ENCODE measurements around the gene HOXA11.

HOXA11 gene

DNA sequence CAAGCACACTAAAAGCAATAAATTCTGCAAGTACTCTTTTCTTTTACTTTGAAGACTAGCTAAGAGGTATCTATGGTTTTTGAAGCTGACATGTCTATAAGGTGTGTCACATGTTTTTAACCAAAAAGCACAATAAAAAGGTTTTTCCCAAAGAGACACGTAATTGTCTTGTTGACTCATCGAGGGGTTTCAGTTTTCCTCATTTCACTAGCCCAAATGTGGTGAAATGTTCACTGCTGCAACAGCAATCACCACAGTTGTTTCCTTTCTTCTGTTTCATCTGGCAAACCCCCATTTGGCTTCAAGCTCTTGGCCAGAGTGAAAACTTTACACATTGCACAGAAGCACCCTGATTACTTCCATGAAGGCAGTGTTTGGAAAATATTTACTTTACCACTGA is 50.6 kb downstream of the HOXA11 start:
- TF ChIP-seq, protein P1, sequence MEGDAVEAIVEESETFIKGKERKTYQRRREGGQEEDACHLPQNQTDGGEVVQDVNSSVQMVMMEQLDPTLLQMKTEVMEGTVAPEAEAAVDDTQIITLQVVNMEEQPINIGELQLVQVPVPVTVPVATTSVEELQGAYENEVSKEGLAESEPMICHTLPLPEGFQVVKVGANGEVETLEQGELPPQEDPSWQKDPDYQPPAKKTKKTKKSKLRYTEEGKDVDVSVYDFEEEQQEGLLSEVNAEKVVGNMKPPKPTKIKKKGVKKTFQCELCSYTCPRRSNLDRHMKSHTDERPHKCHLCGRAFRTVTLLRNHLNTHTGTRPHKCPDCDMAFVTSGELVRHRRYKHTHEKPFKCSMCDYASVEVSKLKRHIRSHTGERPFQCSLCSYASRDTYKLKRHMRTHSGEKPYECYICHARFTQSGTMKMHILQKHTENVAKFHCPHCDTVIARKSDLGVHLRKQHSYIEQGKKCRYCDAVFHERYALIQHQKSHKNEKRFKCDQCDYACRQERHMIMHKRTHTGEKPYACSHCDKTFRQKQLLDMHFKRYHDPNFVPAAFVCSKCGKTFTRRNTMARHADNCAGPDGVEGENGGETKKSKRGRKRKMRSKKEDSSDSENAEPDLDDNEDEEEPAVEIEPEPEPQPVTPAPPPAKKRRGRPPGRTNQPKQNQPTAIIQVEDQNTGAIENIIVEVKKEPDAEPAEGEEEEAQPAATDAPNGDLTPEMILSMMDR (IDR thresholded peaks at IDR 0.05; ENCODE audit: borderline replicate concordance, insufficient read depth, low read depth, low read length) = no peak
- H3K4me3 ChIP-seq (ENCODE audit: low read depth, low read length) = no peak overlapping the region

DNA sequence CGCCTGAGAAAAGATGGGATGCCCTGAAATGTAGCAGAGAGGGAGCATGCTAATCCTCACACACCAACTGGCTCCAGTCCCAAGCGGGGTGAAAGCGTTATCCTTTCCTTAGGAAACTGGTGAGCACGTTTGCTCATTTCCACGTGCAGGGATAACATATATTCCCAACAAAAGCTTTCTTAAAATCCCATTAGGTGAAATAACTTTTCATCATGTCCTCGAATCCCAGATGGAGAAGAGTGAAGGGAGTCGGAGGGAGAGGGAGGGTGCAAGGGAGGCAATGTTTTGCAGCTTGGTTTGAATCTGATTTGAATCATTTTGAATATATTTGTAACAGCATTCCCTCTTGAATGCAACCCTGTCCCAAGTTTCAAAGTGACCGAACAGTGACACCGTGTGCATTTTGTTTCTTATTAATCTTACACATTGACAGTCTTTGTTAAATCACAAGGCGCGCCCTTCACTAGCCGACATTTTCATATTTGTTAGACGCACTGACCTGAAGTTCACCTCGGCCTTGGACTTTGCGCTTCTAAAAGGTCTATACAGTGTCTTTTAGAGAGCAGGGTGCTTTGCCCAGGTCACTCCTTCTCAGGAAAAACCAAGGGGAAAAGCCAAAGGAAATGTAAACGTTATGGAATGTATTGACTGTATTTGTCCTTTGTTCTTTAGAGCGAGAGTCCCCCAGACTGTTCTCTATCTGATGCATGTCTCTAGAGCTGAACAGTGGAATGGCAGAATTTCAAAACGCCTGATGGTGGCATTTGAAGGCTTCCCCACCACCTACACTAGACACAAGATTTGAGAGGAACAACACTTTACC is 51.4 kb downstream of the HOXA11 start:
- TF ChIP-seq, protein P1 (IDR thresholded peaks at IDR 0.05; ENCODE audit: borderline replicate concordance, insufficient read depth, low read depth, low read length) = no peak
- H3K4me3 ChIP-seq (ENCODE audit: low read depth, low read length) = no peak overlapping the region

DNA sequence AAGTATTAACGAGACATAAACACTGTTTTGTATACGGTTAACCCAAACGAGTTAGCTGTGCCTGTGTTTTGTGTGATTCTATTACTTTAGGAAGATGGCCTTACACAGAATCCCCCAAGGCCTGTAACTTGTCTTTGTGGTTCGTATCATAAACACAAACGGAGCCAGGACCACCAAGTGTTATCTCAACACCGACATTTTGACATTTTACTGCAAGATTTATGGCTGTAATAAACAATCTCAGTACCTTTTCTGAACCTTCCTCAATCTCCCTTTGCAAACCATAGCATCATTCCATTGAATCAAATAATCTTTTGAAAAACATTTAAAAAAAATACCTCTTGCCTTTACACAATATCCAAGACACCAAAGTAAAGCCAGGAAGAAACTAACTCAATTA is 52.1 kb downstream of the HOXA11 start:
- TF ChIP-seq, protein P1 (IDR thresholded peaks at IDR 0.05; ENCODE audit: borderline replicate concordance, insufficient read depth, low read depth, low read length) = no peak

DNA sequence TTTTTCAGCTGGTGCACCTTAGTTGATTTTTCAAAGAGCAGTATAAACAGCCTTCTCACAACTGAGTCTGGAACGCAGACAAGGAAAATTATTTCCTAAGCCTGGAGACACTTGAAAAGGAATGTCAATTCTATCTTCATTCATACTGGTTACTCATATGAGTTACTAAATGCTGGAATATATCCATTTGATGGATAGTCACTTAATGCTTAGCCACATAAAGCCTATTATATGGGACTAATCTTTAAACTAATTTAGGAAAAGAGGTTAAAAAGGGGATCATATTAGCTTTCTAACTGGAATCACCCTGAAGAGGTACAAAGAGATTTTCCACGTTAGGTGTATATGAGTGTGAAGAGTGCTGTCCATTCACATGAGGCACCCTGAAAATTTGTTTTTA is 52.8 kb downstream of the HOXA11 start:
- TF ChIP-seq, protein P1 (IDR thresholded peaks at IDR 0.05; ENCODE audit: borderline replicate concordance, insufficient read depth, low read depth, low read length) = no peak
- H3K4me3 ChIP-seq (ENCODE audit: low read depth, low read length) = no peak overlapping the region

More for the DNA sequence above, 52.1 kb downstream of the HOXA11 start:
- H3K4me3 ChIP-seq (ENCODE audit: low read depth, low read length) = no peak overlapping the region

DNA sequence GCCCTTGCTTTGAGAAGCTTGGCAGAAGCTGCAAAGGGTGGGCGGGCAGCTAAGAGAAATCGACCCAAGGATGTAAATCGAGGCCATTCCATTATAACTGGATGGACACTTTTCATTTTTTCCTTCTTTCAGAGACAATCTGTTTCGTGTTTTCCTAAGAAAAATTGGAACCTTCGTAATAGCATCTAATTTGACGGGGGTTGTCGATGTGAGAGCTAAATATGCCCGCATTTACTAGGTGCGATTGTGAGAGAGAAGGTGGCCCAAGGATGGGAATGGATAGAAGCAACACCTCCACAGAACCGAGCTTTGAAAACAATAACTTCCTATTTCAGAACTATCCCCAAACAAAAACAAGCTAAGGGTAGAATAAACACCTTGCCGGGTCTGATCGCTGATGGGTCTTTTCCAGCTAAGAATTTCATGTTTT is 53.6 kb downstream of the HOXA11 start:
- no peak overlapping the region for H3K4me3 ChIP-seq (ENCODE audit: low read depth, low read length)
- TF ChIP-seq, protein P1 (IDR thresholded peaks at IDR 0.05; ENCODE audit: borderline replicate concordance, insufficient read depth, low read depth, low read length) = no peak
